Spleen (tissue), 11 donors: ENCODE measurements around the gene MEST. TPM values are rescaled to one million over a fixed set of nuclear protein-coding genes. Genes with fewer than 3 reads are reported as not detected.
"Not testable (repeated sequence)": the region's sequence is repeated elsewhere in the genome, so short reads cannot be mapped to it uniquely, and the experiment has no call there.

Experiments used
- DNase-seq: peaks from one replicate; pipeline ENCODE4 v3.0.0-alpha.2; 2020
- H3K27ac ChIP-seq, 8 donors: fragments of 200-600 bp; sonication (generic) in 7 of 8; 1 replicate in 4 of 8; 2 replicates in 4 of 8; pipeline versions ENCODE4 v1.5.0 to v1.8.0; 2016 to 2021; ENCODE audit warnings: inconsistent platforms in 4 of 8, mild to moderate bottlenecking in 4 of 8, moderate library complexity in 1 of 8
- H3K27me3 ChIP-seq, 7 donors: fragments of 200-600 bp; sonication (generic) in 6 of 7; replicated peaks in 1 of 7; 1 replicate in 4 of 7; 2 replicates in 3 of 7; pipeline versions ENCODE4 v1.5.0 to v1.8.0; 2016 to 2021; ENCODE audit warnings: inconsistent platforms in 3 of 7, mild to moderate bottlenecking in 1 of 7
- H3K36me3 ChIP-seq, 6 donors: fragments of 200-600 bp; sonication (generic) in 5 of 6; 1 replicate in 4 of 6; 2 replicates in 2 of 6; pipeline versions ENCODE4 v1.5.0 to v1.8.0; 2016 to 2021; ENCODE audit warnings: inconsistent platforms in 2 of 6
- H3K4me1 ChIP-seq, 6 donors: fragments of 200-600 bp; sonication (generic) in 5 of 6; 1 replicate in 3 of 6; 2 replicates in 3 of 6; pipeline versions ENCODE4 v1.5.0 to v1.8.0; 2016 to 2021; ENCODE audit warnings: inconsistent platforms in 3 of 6
- H3K4me3 ChIP-seq, 8 donors: fragments of 200-600 bp; sonication (generic) in 7 of 8; 1 replicate in 4 of 8; 2 replicates in 4 of 8; pipeline versions ENCODE4 v1.5.0 to v1.8.0; 2016 to 2021; ENCODE audit warnings: inconsistent platforms in 4 of 8, mild to moderate bottlenecking in 4 of 8, moderate library complexity in 2 of 8
- H3K9me3 ChIP-seq, 8 donors: fragments of 200-600 bp; sonication (generic) in 7 of 8; 1 replicate in 4 of 8; 2 replicates in 4 of 8; pipeline versions ENCODE4 v1.5.0 to v1.8.0; 2016 to 2021; ENCODE audit warnings: inconsistent platforms in 4 of 8
- CTCF ChIP-seq, 11 experiments: fragments of 200-600 bp in 7 of 11; fragments of 450-650 bp in 4 of 11; sonication (generic) in 4 of 11; IDR thresholded peaks in 8 of 11; conservative IDR thresholded peaks in 3 of 11; 1 replicate in 7 of 11; 2 replicates in 4 of 11; pipeline versions ENCODE4 v1.4.0 to v1.8.0; 2016 to 2021; ENCODE audit warnings: antibody characterized with exemption in 11 of 11, inconsistent platforms in 4 of 11, mild to moderate bottlenecking in 1 of 11
- POLR2A ChIP-seq, 3 donors: fragments of 450-650 bp; IDR thresholded peaks; one replicate each; pipeline ENCODE4 v1.5.1; 2017; ENCODE audit warnings: antibody characterized with exemption in 3 of 3, mild to moderate bottlenecking in 1 of 3
- POLR2AphosphoS5 ChIP-seq, 3 donors: sonication (generic); formaldehyde crosslinking; IDR thresholded peaks; one replicate each; pipeline ENCODE4 v1.5.1; 2017; ENCODE audit warnings: antibody characterized with exemption in 3 of 3
- WGBS, 5 donors: extraction: QIAGEN DNeasy Blood & Tissue Kit in 3 of 5; methylation state at CpG; one replicate each; pipeline versions ENCODE4 v1.1.5 to v1.1.7; 2013 to 2018; 5-methylcytosine and 5-hydroxymethylcytosine counted together
- intact Hi-C: fragments of 100-400 bp; cut with DNase I; formaldehyde crosslinking; loops from one replicate; pipeline ENCODE4 v1.15.0; 2023; ENCODE audit warnings: low total_unique reads
- polyA plus RNA-seq, 3 donors: library from polyadenylated mRNA; stranded (reverse); fragments of 200-250 nt; gene quantifications; one replicate each; pipeline ENCODE4 v1.2.1, GENCODE V29; 2013
- total RNA-seq, 7 donors: library from RNA; depleted of rRNA in 3 of 7; stranded (reverse); fragments of >200 nt in 3 of 7; fragmentation: NEBNext Ultra II Directional in 4 of 7; extraction: Animal tissue kit (Norgen Biotek cat#: 25700) in 4 of 7; gene quantifications; one replicate each; pipeline versions ENCODE4 v1.1.0 to v1.2.1, GENCODE V29; 2016 to 2021
- donor health status: healthy with polysubstance abuse.
- donor health status: DM: no; HTN: no; CAD: no; lungs with moderate emphysema.
- donor health status: DM: no; HTN: no; CAD: no.
- donor health status: Bipolar disorder and iron deficiency.
- donor health status: healthy.
- donor health status: DM: no; HTN: no; CAD: no.
- donor health status: DM: yes; HTN: yes; CAD: no.

Gene MEST
- total and polyA plus RNA-seq, 10 donors = 11.2 to 198 (median 98.2) TPM

DNA sequence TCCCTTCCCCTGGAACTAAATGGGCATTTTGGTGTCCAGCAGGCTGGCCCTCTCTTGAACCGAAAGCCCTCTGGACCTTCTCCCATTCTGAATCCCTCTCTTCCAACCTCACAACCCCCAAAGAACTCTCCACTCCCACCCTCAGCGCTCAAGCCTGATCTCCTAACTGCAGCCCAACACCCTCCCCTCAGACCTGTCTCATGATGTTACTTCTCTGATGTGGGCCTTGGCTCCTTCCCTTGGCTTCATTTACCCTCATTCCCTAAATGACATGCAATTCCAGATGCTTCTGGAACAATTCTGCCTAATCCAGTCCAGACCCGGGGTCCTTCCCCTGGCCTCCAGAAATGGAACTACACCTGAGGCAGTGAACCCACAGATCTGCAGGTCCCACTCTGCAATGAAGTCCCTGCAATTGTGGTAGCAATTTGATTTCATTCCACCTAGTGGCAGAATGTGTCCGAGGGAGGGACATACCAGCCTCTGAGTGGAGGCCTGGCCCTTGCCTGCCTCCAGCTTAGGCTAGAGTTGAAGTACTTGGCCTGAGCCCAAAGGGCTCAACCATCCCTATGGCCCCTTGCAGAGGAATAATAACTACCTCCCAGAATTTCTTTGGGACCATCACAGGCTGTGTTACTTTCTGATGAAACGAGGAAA is 47.0 kb upstream of the MEST start:
- no peak overlapping the region for H3K4me3 ChIP-seq
- no peaks in the 10 kb centered on the region for H3K27me3 ChIP-seq
- H3K36me3 ChIP-seq = no peaks in the 10 kb centered on the region
- 88 to 96% (median 93%) methylated on average over 5 of the region's 5 CpGs for WGBS, 5 donors
- H3K9me3 ChIP-seq = peaks cover 0 to 14% (median 9%) of the 10 kb centered on the region in 8 donors
- peaks cover 7 to 19% (median 14%) of the 10 kb centered on the region in 6 donors for H3K4me1 ChIP-seq
- no peak for DNase-seq
- TF ChIP-seq CTCF (IDR thresholded peaks at IDR 0.05 in 8 of 11, conservative IDR thresholded peaks at IDR 0.05 in 3 of 11) (no peak), POLR2A (IDR thresholded peaks at IDR 0.05) (no peak), POLR2AphosphoS5 (IDR thresholded peaks at IDR 0.05) (no peak)
- no peak overlapping the region for H3K27ac ChIP-seq
- intact Hi-C loops = no loop called here

DNA sequence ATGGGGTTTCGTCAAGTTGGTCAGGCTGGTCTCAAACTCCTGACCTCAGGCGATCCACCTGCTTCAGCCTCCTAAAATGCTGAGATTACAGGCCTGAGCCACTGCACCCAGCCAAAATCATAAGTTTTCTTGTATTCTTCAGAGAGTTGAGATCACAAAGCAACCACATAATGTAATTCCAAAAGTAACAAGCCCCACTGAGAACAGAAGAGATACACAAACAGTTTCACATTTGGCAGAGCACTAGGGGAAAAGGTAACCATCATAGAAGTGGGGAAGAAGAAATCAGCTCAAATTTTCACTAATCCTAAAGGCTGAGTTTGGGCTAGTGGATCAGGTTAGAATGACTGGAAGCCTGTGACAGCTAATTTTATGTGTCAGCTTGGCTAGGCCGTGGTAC is 45.6 kb upstream of the MEST start:
- no peak overlapping the region for H3K4me3 ChIP-seq
- peaks cover 0 to 14% (median 9%) of the 10 kb centered on the region in 8 donors for H3K9me3 ChIP-seq
- TF ChIP-seq POLR2AphosphoS5 (IDR thresholded peaks at IDR 0.05) = no peak
- no peak for TF ChIP-seq CTCF (IDR thresholded peaks at IDR 0.05 in 8 of 11, conservative IDR thresholded peaks at IDR 0.05 in 3 of 11)
- no peak for TF ChIP-seq POLR2A (IDR thresholded peaks at IDR 0.05)
- intact Hi-C loops = no loop called here
- no peak for DNase-seq
- H3K4me1 ChIP-seq = peaks cover 5 to 9% (median 6%) of the 10 kb centered on the region in 6 donors
- no peaks in the 10 kb centered on the region for H3K27me3 ChIP-seq
- WGBS, 5 donors = 75 to 92% (median 85%) methylated on average over 3 of the region's 3 CpGs
- no peak overlapping the region for H3K27ac ChIP-seq
- no peaks in the 10 kb centered on the region for H3K36me3 ChIP-seq

GRCh38 chr7:130451344-130451743 is 40.5 kb upstream of the MEST start:
- H3K27me3 ChIP-seq, H3K4me3 ChIP-seq, H3K36me3 ChIP-seq, H3K27ac ChIP-seq, H3K4me1 ChIP-seq, DNase-seq, intact Hi-C loops: not testable (repeated sequence)
- H3K9me3 ChIP-seq = peaks cover 0 to 14% (median 9%) of the 10 kb centered on the region in 8 donors
- WGBS, 5 donors = 83 to 95% (median 91%) methylated on average over 3 of the region's 3 CpGs

DNA sequence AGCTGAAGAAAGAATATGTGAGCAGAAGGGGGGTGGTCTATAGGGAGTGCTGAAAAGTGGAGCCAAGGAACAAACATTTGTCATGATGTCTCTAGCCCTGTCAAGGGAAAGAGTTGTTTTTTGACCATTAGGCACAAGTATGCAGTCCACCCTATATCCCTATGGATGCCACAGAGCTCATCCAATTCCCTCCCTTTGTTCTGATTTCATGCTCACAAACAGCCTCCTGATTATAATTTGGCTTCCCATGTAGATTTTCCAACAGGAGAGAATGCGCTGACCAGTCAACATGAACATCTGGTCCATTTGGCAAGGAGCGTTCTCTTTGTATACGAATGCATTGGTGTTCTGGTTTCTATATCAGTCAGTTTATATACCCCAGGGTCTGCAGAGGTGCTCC is 38.9 kb upstream of the MEST start:
- no peaks in the 10 kb centered on the region for H3K36me3 ChIP-seq
- intact Hi-C loops = no loop called here
- H3K4me3 ChIP-seq = no peak overlapping the region
- H3K9me3 ChIP-seq = peaks cover 0 to 8% (median 5%) of the 10 kb centered on the region in 8 donors
- no peak for TF ChIP-seq POLR2AphosphoS5 (IDR thresholded peaks at IDR 0.05)
- TF ChIP-seq CTCF (IDR thresholded peaks at IDR 0.05 in 8 of 11, conservative IDR thresholded peaks at IDR 0.05 in 3 of 11) = no peak
- no peak for TF ChIP-seq POLR2A (IDR thresholded peaks at IDR 0.05)
- DNase-seq = no peak
- H3K4me1 ChIP-seq = no peaks in the 10 kb centered on the region
- no peak overlapping the region for H3K27ac ChIP-seq
- H3K27me3 ChIP-seq = no peaks in the 10 kb centered on the region
- WGBS, 5 donors = 84 to 89% (median 86%) methylated on average over 3 of the region's 3 CpGs
